Stimulated activated CD8-positive, alpha-beta memory T cell treated with anti-CD3 and anti-CD28 coated beads, Interleukin-7, amount 100 ng/mL, for 24 hours (primary cell): ENCODE data around the gene NHSL1.

Experiments used
- DNase-seq: peaks from one replicate; pipeline ENCODE4 v3.0.0-alpha.2; 2020; ENCODE audit warnings: low read depth

The NHSL1 gene, protein sequence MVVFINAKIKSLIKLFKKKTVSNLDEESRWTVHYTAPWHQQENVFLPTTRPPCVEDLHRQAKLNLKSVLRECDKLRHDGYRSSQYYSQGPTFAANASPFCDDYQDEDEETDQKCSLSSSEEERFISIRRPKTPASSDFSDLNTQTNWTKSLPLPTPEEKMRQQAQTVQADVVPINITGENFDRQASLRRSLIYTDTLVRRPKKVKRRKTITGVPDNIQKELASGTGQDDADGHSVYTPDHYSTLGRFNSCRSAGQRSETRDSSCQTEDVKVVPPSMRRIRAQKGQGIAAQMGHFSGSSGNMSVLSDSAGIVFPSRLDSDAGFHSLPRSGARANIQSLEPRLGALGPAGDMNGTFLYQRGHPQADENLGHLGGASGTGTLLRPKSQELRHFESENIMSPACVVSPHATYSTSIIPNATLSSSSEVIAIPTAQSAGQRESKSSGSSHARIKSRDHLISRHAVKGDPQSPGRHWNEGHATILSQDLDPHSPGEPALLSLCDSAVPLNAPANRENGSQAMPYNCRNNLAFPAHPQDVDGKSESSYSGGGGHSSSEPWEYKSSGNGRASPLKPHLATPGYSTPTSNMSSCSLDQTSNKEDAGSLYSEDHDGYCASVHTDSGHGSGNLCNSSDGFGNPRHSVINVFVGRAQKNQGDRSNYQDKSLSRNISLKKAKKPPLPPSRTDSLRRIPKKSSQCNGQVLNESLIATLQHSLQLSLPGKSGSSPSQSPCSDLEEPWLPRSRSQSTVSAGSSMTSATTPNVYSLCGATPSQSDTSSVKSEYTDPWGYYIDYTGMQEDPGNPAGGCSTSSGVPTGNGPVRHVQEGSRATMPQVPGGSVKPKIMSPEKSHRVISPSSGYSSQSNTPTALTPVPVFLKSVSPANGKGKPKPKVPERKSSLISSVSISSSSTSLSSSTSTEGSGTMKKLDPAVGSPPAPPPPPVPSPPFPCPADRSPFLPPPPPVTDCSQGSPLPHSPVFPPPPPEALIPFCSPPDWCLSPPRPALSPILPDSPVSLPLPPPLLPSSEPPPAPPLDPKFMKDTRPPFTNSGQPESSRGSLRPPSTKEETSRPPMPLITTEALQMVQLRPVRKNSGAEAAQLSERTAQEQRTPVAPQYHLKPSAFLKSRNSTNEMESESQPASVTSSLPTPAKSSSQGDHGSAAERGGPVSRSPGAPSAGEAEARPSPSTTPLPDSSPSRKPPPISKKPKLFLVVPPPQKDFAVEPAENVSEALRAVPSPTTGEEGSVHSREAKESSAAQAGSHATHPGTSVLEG (N-terminal part only)

DNA sequence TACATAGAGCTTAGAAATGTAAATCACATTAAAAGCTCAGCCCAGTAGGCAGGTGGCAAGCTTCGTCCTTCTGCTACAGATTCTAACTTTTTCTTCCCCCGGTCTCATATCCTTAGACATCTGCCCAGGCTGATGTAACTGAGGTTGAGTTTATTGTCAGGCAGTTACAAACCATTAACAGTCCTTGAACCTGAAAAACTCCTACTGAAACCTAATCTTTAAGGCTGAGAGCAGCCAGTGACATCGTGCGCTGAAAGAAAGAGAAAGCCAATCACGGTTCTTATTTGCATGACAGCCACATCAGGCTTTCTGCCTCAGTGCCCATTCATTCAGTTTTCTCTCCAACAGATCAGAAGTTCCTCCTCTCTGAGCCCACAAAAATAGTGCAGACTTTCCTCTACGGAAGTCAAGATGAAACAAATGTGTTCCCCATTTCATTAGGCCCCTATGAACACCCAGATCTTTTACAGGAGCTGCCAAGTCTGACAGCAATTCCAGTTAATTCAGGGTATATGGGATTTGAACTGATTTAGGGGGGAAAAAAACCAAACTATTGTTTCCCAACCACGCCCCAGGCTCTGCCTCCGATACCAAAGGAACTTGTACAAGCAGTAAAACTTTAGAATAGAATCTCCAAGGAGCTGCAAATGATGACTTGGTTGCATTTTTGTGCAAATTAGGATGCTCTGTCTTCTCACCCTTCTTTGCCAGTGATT lies at the start of gene NHSL1:
Gene NHSL1, minus strand, starts transcription at position 192 of the 716 bp plus-strand sequence. CDS start 204 bp downstream, outside the sequence.
- DNase-seq = no peak

DNA sequence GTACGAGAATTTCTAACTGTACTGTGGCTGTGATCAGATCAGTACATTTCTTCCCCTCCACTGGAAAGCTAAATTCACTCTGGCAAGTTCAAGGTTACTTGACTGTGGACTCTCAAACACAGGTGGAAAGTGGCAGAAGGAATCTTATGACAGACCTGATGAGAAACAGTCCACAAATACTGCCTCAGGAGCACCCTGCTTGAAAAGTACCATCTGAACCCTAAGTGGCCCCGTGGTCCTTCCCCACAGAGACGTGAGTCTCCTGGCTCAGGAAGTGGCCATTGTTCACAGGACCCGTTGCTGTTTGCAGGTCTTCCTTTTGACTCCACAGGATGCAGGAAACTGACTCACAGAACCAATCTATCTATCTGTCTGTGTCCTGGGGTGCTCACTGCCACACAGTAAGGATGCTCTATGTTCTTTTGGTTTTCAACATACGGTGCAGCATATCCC lies 47.5 kb upstream of the NHSL1 start:
- DNase-seq = no peak

DNA sequence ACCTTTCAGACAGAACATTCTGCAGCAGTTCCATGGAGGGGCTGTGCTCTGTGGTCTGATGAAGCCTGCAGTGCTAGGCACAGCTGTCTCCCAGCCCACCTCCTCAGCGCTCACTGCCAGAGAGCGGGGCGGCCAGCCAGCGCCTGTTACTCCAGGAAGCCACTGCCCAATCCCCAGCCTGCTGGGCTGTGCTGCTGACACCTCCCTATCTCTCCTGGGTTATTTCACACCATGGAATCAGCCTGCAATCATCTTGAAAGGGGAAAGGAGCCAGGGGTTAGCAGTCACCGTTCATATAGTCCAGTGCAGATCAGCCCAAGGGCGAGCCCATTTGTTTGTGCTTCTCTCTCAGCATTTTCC lies 46.3 kb upstream of the NHSL1 start:
- no peak for DNase-seq

DNA sequence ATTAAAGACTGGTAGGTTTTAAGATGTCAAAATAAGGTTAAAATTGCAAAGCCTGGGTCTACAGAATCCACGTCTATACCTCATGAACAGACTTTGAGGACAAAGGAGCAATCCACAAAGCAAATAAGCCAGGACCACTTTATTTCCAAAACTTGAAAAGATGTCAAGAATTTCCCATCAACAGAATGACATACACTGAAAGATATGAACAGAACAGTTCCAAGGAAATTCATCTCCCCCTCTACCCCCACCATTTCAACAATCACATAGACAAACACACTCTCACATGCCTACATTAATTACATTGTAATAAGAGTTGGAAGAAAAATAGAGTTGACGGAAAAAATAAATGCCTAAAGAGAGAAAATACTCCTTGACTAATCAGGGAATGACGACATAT lies 45.2 kb upstream of the NHSL1 start:
- DNase-seq = no peak

DNA sequence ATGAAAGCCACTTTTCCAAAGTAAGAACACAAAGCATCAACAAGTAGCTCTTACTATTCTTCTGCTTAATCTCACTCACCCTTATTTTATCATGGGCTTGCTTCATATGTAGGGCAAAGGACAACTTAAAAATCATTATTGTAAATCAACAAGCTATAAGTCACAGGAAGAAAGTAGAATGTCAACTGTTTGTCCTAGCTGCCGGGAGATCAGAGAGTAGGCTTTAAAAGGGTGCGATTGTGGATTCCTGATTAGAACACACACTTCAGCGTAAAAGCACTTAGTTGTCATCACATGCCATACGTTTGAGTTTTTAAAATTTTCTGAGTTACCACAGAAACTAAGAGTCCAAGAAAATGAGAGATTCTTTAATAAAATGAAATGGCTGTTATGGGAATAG lies 44.4 kb upstream of the NHSL1 start:
- no peak for DNase-seq

DNA sequence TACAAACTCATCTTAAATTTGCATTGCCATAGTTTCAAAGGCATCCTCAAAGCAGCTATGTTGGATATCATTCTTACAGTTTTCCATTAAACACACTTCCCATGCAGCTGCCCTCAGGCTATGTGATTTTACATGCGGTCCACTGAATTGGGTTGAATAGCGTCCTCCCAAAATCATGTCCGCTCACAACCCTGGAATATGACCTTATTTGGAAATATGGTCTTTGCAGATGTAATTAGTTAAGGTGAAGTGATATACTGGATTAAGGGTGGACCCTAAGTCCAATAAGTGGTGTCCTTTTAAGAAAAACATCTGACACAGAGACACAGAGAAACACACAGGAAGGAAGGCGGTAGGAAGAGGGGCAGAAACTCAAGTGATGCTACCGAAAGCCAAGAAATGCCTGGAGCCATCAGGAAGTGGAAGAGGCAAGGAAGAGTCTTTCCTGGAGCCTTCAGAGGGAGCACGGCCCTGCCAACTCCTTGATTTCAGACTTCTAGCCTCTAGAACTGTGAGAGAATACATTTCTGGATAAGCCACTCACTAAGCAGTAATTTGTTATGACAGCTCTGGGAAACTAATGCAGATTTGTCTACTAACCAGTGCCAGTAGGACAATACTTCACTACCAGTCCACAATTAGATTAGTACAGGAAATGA lies 42.7 kb upstream of the NHSL1 start:
- DNase-seq = no peak

DNA sequence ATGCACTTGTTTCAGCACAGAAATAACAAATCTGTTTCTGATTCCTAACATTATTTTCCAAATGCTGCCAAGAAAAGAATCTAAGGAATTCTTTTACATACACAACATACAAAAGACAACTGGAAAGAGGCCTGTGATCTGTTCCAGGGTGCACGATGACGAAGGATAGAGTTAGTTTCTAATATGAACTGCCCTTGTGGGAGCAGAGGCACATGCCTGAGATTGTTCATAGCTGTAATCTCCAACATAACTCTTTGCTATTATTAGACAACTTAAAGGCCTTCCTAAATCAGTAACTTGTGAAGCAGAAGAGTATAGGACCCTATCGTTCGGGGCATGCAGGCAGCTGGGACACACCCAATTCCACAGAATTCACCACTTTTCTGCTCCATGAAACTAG lies 41.2 kb upstream of the NHSL1 start:
- DNase-seq = no peak

DNA sequence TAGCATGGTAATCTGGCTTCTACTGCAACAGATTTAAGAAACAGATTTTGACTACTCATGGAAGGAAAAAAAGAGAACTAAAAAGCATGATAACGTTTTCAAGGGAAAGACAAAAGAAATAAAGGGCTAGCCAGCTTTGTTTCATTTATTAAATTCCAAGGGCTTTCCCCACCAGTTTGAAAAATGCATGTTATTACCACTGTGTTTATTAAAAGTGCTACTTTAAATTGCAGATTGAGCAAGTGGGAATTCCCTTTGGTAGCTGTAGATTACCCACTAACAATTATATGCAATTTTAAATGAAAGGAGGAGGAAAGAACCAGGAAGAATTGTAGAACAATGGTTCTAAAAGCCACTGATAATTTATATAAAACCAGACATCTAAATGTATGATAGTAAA lies 40.6 kb upstream of the NHSL1 start:
- DNase-seq = no peak

DNA sequence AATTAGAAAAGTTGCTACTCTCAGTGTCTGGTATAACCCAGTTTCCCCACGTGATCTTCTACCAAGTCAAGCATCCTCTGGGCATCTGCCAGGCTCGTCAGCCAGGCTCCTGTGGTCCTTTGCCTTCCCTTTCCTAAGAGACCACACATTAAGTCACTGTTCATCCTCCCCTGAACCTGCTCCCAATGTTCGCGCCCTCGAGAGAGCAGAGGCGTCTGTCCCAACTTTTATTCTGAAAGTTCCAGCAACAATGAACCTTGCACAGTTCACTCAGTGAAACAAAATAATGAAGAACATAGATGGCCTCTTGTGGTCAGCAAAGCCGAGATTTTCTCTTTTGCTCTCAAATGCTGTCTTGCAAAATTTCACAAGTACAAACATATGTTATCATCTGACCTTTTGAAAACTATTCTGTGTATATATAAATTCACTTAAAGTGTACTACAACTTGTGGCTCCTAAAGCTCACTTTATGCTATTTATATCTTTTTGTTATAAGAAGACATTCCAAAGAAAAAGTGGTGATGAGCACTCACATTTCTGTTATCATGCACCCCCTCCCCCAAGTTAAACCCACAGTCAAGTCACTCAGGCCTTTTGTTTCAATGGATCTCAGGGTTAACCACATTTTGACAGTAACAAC lies 39.2 kb upstream of the NHSL1 start:
- no peak for DNase-seq

DNA sequence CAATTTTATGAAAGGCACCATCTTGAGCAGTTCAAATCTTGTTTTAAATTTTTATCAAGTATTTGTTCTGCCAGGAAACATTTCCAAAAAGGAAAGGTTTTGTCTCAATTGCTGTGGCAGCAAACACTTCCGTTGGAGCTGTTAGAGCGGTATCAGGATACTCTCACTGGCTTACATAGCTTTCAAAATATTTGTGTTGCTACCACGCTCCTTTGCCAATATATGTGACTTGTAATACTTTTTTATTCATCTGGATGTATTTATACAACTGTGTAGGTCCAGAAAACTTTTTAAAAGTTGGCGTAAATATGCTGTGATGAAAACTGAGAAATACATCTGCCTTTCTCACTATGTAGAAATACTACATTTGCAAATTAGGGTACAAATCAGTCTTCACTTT lies 37.8 kb upstream of the NHSL1 start:
- DNase-seq = no peak

DNA sequence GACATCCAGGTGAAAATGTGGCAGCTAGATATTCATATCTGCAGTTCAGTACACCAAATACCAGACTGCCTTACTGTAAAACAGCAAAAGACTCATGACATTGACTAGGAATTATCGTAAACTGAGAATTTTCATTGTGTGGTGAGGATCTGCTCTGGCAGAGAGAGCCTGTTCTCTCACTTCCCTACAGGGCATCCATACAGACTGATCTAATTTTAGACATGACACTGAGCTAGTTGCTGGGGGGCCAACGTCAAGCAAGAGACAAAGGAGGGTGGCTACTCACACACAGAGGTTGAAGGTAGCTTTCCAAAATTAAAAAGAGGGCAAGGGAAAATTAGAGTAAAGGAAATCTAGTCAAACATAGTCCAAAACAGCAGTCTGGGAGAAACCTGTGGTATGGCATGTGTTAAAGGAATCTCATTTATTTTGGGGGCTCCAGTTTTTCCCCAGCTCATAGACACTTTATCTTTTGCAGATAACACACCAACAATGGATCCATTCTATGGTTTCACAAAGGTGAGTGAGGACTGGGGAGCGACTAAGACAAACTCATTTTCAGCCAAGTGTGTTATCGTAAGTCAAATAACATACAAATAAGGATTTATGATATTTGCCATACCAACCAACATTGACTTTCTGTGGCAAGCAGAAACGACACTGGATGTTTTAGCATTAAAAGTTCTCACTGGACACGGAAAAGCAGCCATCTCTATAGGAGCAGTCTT lies 36.6 kb upstream of the NHSL1 start:
- no peak for DNase-seq

DNA sequence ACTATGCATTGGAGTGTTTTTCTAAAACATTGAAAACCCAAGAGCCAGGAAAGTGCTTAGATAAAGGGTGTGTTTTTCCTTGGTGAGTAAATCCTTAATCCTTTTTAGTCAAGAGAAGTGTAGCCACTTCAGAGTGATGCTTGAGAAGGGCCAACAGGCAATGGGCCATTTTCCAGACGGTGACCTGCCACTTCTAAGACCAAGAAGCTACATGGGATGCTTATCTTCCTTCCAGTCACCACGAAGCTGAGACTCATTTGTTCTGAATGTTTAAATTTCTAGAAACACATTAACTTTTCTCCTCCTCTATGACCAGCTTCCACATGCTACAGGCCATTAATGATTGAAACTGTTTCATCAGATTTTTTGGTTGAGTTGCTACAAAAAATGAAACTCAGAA lies 34.4 kb upstream of the NHSL1 start:
- no peak for DNase-seq

DNA sequence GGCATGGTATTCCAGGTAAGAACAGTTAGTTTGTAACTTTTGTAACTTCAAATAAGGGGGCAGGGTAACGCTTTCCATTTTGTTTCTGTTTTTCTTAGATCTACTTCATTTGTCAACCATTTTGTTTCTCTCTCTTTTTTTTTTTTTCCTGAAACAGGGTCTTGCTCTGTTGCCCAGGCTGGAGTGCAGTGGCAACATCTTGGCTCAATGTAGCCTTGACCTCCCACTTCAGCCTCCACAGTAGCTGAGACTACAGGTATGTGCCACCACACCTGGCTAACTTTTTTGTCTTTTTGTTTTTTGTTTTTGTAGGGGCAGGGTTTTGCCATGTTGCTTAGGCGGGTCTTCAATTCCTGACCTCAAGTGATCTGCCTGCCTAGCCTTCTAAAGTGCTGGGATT lies 32.1 kb upstream of the NHSL1 start:
- DNase-seq = no peak

DNA sequence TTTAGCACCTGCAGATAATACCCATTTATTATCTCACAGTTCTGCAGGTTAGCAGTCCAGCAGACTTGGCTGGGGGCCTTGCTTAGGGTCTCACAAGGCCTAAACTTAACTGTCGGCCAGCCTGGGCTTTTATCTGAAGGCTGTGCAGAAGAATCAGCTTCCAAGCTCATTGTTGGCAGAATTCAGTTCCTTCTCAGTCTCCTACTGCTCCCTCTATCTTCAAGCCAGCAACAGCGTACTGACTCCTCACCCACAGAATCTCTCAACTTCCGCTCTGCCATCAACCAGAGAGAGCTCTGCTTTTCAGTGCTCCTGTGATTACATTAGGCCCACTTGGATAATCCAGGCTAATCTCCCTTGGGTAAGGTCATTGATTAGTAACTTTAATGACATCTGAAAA lies 30.2 kb upstream of the NHSL1 start:
- DNase-seq = no peak

DNA sequence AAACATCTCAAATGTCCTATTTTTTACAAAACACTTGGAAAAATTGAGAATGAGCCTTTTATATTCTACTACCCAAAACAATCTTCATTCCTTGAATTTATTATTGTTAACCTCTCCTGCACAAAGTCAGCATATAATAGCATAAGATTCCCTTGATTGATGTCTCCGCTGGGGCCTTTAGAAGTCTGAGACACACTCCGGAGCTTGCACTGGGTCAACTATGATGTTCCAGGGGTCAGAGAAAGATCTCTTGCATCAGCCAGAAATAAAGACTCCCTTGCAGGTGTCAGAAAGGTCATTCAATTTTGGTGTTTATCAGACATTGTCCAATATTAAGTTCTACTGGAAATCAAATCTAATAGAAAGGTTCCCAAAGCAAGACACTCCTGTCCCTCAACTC lies 29.7 kb upstream of the NHSL1 start:
- no peak for DNase-seq

DNA sequence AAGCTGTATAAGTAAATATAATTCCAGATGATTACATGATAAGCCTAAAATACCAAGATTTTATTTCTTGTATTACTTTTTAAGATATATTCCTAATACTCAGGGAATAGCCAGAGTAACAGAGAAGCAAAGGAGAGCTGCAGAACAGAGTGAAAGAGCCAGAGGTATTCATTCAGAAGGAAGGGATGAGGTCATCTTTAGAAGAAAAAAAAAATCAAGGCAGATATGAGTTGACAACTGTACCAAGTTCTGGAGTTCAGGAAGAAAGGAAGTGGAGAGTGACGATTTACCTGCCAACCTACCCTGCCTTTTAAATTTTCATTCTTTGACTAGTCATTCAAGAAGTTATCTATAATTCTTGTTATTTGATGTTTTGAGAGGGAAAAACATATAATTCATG lies 28.8 kb upstream of the NHSL1 start:
- no peak for DNase-seq

DNA sequence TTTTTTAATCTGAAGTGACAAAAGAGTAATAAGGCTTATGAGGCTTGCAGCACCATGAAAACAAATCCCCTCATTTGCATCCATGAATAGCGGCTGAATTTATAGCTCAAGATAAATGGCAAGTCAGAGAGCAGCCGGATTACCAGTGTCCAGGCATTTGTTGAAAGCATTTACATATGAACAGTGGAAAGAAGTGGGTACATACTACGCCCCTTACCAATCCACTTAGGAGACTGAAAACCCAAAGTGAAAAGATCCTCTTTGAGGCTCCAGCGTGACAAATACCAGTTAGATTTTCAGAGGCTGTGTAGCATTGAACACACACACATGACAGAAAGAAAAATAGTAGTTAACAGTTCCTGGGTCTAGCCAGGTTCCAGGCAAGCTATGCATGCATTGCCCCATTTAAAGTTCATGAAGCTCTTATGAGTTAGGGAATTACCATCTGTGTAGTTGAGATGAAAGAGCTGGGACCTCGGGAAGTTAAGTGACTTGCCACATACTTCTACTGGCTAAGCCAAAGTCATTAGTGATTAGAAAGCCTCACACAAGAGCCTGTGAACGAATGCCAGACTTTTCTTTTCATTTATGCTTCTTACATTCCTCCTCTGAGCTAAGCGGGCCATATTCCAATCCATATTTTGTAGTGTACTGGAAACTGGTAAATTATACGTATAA lies 28.3 kb upstream of the NHSL1 start:
- DNase-seq = no peak

DNA sequence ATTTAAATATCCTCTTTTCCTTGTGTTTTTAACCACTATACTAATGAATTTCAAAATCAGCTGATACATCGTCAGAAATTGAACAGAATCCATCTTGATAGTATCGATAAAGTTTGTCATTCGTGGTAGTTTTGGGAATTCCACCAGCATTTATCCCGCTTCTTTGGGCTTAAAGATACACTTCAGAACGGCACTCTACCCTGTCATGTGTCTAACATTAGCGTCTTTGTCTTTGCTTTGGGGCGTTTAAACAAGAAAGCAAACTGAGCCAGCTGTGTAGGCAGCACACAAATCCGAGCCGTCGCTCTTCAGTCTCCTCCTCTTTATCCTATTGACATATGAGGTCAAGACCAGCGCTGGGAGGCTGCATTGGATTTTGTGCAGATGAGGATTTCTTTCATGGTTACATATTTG lies 27.5 kb upstream of the NHSL1 start:
- no peak for DNase-seq

DNA sequence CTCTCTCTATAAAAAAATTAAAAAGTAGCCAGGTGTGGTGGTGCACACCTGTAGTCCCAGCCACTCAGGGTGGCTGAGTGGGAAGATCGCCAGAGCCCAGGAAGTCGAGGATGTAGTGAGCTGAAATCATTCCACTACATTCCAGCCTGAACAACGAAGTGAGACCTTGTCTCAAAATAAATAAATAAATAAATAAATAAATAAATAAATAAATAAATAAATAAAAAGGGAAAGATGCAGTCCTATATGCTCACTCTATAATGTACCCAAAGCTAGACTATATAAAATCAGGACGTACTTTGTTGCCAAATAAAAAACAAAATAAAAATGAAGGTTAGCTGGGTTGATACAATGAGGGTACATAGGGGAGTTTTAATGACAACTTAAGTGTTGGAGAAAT lies 26.1 kb upstream of the NHSL1 start:
- no peak for DNase-seq

DNA sequence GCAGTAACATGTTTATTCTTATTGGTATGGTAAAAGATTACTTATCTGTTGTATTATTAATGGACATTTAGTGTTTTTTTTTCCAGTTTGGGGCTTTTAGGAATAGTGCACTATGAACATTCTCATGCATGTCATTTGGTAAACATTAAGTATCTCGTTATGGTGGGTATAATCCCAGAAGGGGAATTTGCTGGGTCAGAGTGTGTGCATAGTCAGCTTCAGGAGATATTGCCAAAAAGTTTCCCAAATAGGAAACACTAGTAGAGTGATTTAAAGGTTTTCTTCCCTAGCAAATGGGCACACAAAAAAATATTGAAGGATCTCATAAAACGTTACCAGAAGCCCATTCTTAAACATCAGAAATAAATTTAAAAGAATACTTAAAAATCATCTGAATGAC lies 25.2 kb upstream of the NHSL1 start:
- no peak for DNase-seq
